Stimulated activated effector memory CD8-positive, alpha-beta T cell treated with anti-CD3 and anti-CD28 coated beads, Interleukin-12 subunit alpha, Interleukin-12 subunit beta, amount 100 ng/mL, for 72 hours (primary cell): ENCODE results near the gene WDR45.
"Not testable (repeated sequence)": the region's sequence is repeated elsewhere in the genome, so short reads cannot be mapped to it uniquely, and the experiment has no call there.

Source experiments
- ATAC-seq: fragments of 150-1000 bp; cut with Tn5 transposase; 2 replicates; pipeline ENCODE4 v1.10.0; 2021
- DNase-seq, 2 donors: peaks; one replicate each; pipeline ENCODE4 v3.0.0; 2021 to 2022; ENCODE audit warnings: low spot score in 2 of 2
- H3K27ac Mint-ChIP-seq: one replicate; pipeline ENCODE4 v1.8.0; 2022; ENCODE audit warnings: mild to moderate bottlenecking, mixed read lengths
- H3K36me3 Mint-ChIP-seq: one replicate; pipeline ENCODE4 v1.8.0; 2022; ENCODE audit warnings: mild to moderate bottlenecking, mixed read lengths
- H3K4me1 Mint-ChIP-seq: one replicate; pipeline ENCODE4 v1.8.0; 2022; ENCODE audit warnings: mixed read lengths
- H3K4me3 Mint-ChIP-seq: one replicate; pipeline ENCODE4 v1.8.0; 2022; ENCODE audit warnings: mild to moderate bottlenecking, mixed read lengths
- H3K9me3 Mint-ChIP-seq: one replicate; pipeline ENCODE4 v1.8.0; 2022; ENCODE audit warnings: mixed read lengths

The WDR45 gene

GRCh38 chrX:49079489-49080428 lies at the start of gene WDR45:
Gene WDR45 (minus strand): TSS chrX:49079887. CDS start chrX:49078095, 1,792 bp downstream.
- Mint-ChIP-seq H3K4me3 (peak within 1 kb of the TSS; percentile 86), H3K4me1 (peaks cover 19% of the 10 kb centered on the region), H3K27ac (peak within 1 kb of the TSS; percentile 99), H3K36me3 (peaks cover 7% of the 10 kb centered on the region), H3K9me3 (no peaks in the 10 kb centered on the region)
- DNase-seq (peak; percentile 40 to 80), ATAC-seq (peak; percentile 87)

- Mint-ChIP-seq H3K27ac (no peak overlapping the region), H3K4me1 (no peaks in the 10 kb centered on the region), H3K4me3 (no peak overlapping the region), H3K36me3 (no peaks in the 10 kb centered on the region), H3K9me3 (no peaks in the 10 kb centered on the region)
- no peak for DNase-seq
- ATAC-seq, result no peak
Observed at GRCh38 chrX:49129427-49129826, 49.7 kb upstream of the WDR45 start.

- DNase-seq, H3K4me1 Mint-ChIP-seq, ATAC-seq, H3K4me3 Mint-ChIP-seq, H3K36me3 Mint-ChIP-seq, H3K9me3 Mint-ChIP-seq, H3K27ac Mint-ChIP-seq: not testable (repeated sequence)
Observed at GRCh38 chrX:49127742-49128258, 48.1 kb upstream of the WDR45 start.

- ATAC-seq (no peak), DNase-seq (no peak)
- Mint-ChIP-seq H3K27ac (peak overlapping the region; percentile 99), H3K9me3 (no peaks in the 10 kb centered on the region), H3K4me1 (peaks cover 35% of the 10 kb centered on the region), H3K4me3 (peak overlapping the region; percentile 97), H3K36me3 (peaks cover 58% of the 10 kb centered on the region)
Observed at GRCh38 chrX:49122499-49122898, 42.8 kb upstream of the WDR45 start.

- Mint-ChIP-seq H3K9me3 (no peaks in the 10 kb centered on the region), H3K4me1 (peaks cover 48% of the 10 kb centered on the region), H3K27ac (peak overlapping the region; percentile 27), H3K4me3 (no peak overlapping the region), H3K36me3 (peaks cover 82% of the 10 kb centered on the region)
- ATAC-seq, result no peak
- no peak for DNase-seq
Observed at GRCh38 chrX:49120091-49120490, 40.4 kb upstream of the WDR45 start.

- ATAC-seq, result no peak
- peaks cover 37% of the 10 kb centered on the region for H3K4me1 Mint-ChIP-seq
- H3K36me3 Mint-ChIP-seq, result peaks cover 95% of the 10 kb centered on the region
- H3K4me3 Mint-ChIP-seq, result peak overlapping the region; percentile 54
- no peak for DNase-seq
- no peaks in the 10 kb centered on the region for H3K9me3 Mint-ChIP-seq
- peak overlapping the region; percentile 93 for H3K27ac Mint-ChIP-seq
Observed at GRCh38 chrX:49117581-49117980, 37.9 kb upstream of the WDR45 start.

- DNase-seq (no peak), ATAC-seq (no peak)
- Mint-ChIP-seq H3K27ac (peak overlapping the region; percentile 93), H3K4me3 (no peak overlapping the region), H3K9me3 (no peaks in the 10 kb centered on the region), H3K4me1 (peaks cover 28% of the 10 kb centered on the region), H3K36me3 (peaks cover 99% of the 10 kb centered on the region)
Observed at GRCh38 chrX:49116716-49117115, 37.0 kb upstream of the WDR45 start.

- H3K4me3 Mint-ChIP-seq, result no peak overlapping the region
- DNase-seq, result no peak
Observed at GRCh38 chrX:49116076-49116475, 36.4 kb upstream of the WDR45 start.

GRCh38 chrX:49111791-49112190 lies 32.1 kb upstream of the WDR45 start:
- Mint-ChIP-seq H3K4me1 (peaks cover 8% of the 10 kb centered on the region), H3K27ac (no peak overlapping the region), H3K9me3 (no peaks in the 10 kb centered on the region), H3K4me3 (no peak overlapping the region), H3K36me3 (peaks cover 89% of the 10 kb centered on the region)
- DNase-seq (no peak), ATAC-seq (no peak)

More at GRCh38 chrX:49116076-49116475, 36.4 kb upstream of the WDR45 start:
- H3K9me3 Mint-ChIP-seq, result no peaks in the 10 kb centered on the region
- H3K27ac Mint-ChIP-seq, result peak overlapping the region; percentile 93
- H3K36me3 Mint-ChIP-seq, result peaks cover 97% of the 10 kb centered on the region
- no peak for ATAC-seq
- peaks cover 25% of the 10 kb centered on the region for H3K4me1 Mint-ChIP-seq

- peaks cover 83% of the 10 kb centered on the region for H3K36me3 Mint-ChIP-seq
- no peak overlapping the region for H3K4me3 Mint-ChIP-seq
- DNase-seq (no peak), ATAC-seq (no peak)
- H3K9me3 Mint-ChIP-seq, result no peaks in the 10 kb centered on the region
- peak overlapping the region; percentile 75 for H3K27ac Mint-ChIP-seq
- H3K4me1 Mint-ChIP-seq, result no peaks in the 10 kb centered on the region
Observed at GRCh38 chrX:49110417-49110816, 30.7 kb upstream of the WDR45 start.

- H3K4me1 Mint-ChIP-seq, result no peaks in the 10 kb centered on the region
- H3K36me3 Mint-ChIP-seq, result peaks cover 70% of the 10 kb centered on the region
- no peak overlapping the region for H3K4me3 Mint-ChIP-seq
- no peaks in the 10 kb centered on the region for H3K9me3 Mint-ChIP-seq
- ATAC-seq (no peak), DNase-seq (no peak)
- no peak overlapping the region for H3K27ac Mint-ChIP-seq
Observed at GRCh38 chrX:49108641-49109040, 29.0 kb upstream of the WDR45 start.

- Mint-ChIP-seq H3K4me3 (no peak overlapping the region), H3K9me3 (no peaks in the 10 kb centered on the region), H3K4me1 (peaks cover under 1% of the 10 kb centered on the region), H3K27ac (no peak overlapping the region), H3K36me3 (peaks cover 53% of the 10 kb centered on the region)
- ATAC-seq, result no peak
- DNase-seq, result no peak
Observed at GRCh38 chrX:49106930-49107329, 27.2 kb upstream of the WDR45 start.

GRCh38 chrX:49106296-49106695 lies 26.6 kb upstream of the WDR45 start:
- H3K36me3 Mint-ChIP-seq, result peaks cover 50% of the 10 kb centered on the region
- no peak overlapping the region for H3K27ac Mint-ChIP-seq
- ATAC-seq (no peak), DNase-seq (no peak)
- no peak overlapping the region for H3K4me3 Mint-ChIP-seq
- no peaks in the 10 kb centered on the region for H3K9me3 Mint-ChIP-seq
- peaks cover 6% of the 10 kb centered on the region for H3K4me1 Mint-ChIP-seq

GRCh38 chrX:49103637-49104036 lies 23.9 kb upstream of the WDR45 start:
- H3K27ac Mint-ChIP-seq, result no peak overlapping the region
- no peak for DNase-seq
- ATAC-seq, result no peak
- no peak overlapping the region for H3K4me3 Mint-ChIP-seq
- H3K4me1 Mint-ChIP-seq, result peaks cover 8% of the 10 kb centered on the region
- no peaks in the 10 kb centered on the region for H3K9me3 Mint-ChIP-seq
- peaks cover 37% of the 10 kb centered on the region for H3K36me3 Mint-ChIP-seq

GRCh38 chrX:49102190-49102589 lies 22.5 kb upstream of the WDR45 start:
- H3K27ac Mint-ChIP-seq, result no peak overlapping the region
- H3K4me1 Mint-ChIP-seq, result peaks cover 8% of the 10 kb centered on the region

GRCh38 chrX:49101629-49101984 lies 21.9 kb upstream of the WDR45 start:
- ATAC-seq, result no peak
- H3K4me3 Mint-ChIP-seq, result peak overlapping the region; percentile 77
- peaks cover 23% of the 10 kb centered on the region for H3K36me3 Mint-ChIP-seq
- DNase-seq, result no peak
- peak overlapping the region; percentile 83 for H3K27ac Mint-ChIP-seq
- H3K4me1 Mint-ChIP-seq, result peaks cover 8% of the 10 kb centered on the region
- H3K9me3 Mint-ChIP-seq, result no peaks in the 10 kb centered on the region

More at GRCh38 chrX:49102190-49102589, 22.5 kb upstream of the WDR45 start:
- Mint-ChIP-seq H3K9me3 (no peaks in the 10 kb centered on the region), H3K36me3 (peaks cover 27% of the 10 kb centered on the region), H3K4me3 (peak overlapping the region; percentile 77)
- DNase-seq (no peak), ATAC-seq (no peak)
